ENCODE measurements around the gene ZNF521. TPM values are rescaled to one million over a fixed set of nuclear protein-coding genes. Genes with fewer than 3 reads are reported as not detected.

The ZNF521 gene
- total and polyA plus RNA-seq, 2 of the 13 experiments (the other 11 are each of a cell fraction or from before 2014, with no cell fraction given), result 0.02 TPM; not detected in 1

GRCh38 chr18:25222648-25223047, 129.3 kb downstream of the ZNF521 start:
- Histone ChIP-seq H3K27me3 (ENCODE audit: control insufficient read depth in 1 of 2, insufficient read depth in 2 of 2, low read length in 2 of 2) (peaks cover 0 to 4% of the 10 kb centered on the region in 2 experiments; a peak in 1 of 5 replicates), H3K36me3 (replicated peaks in 1 of 2; ENCODE audit: control insufficient read depth in 1 of 2, insufficient read depth in 2 of 2, low read length in 2 of 2) (no peaks in the 10 kb centered on the region), H3K27ac (ENCODE audit: extremely low read length, insufficient read depth, low read length) (no peak overlapping the region), H3K4me2 (ENCODE audit: low read depth, low read length) (no peak overlapping the region), H2AFZ (ENCODE audit: low read length) (no peak overlapping the region), H3K79me2 (ENCODE audit: insufficient read depth, low read length) (no peaks in the 10 kb centered on the region), H3K4me1 (ENCODE audit: insufficient read depth, low read length) (no peaks in the 10 kb centered on the region), H3K9me3 (ENCODE audit: low read length) (no peaks in the 10 kb centered on the region), H3K4me3 (replicated peaks in 1 of 3; ENCODE audit: insufficient read depth in 1 of 3, low read depth in 2 of 3, low read length in 3 of 3) (no peak overlapping the region), H3K9ac (ENCODE audit: insufficient read depth, low read depth, low read length) (no peak overlapping the region), H4K20me1 (ENCODE audit: insufficient read depth, low read length) (no peaks in the 10 kb centered on the region)
- intact Hi-C loops (cut with micrococcal nuclease; ENCODE audit: unreplicated experiment) (no loop called here), in situ Hi-C loops (cut with HindIII; ENCODE audit: extremely low pct_ligation_motif_present, low pct_unique_long_range_greater_than_20kb) (no loop called here)
- ChIA-PET POLR2A (no interaction called here), CTCF (ENCODE audit: low intra/inter-chr PET ratio, low total read pairs) (no interaction called here)
- WGBS (ENCODE audit: low lambda C conversion rate), result 3% methylated on average over 4 of the region's 4 CpGs
- DNase-seq (ENCODE audit: low spot score) (no peak), FAIRE-seq (no peak), ATAC-seq (no peak)
- TF ChIP-seq SRF (IDR thresholded peaks at IDR 0.05; ENCODE audit: low read depth, low read length) (no peak), PTBP1 (IDR thresholded peaks at IDR 0.05; ENCODE audit: low read depth, low read length, poor library complexity, severe bottlenecking) (no peak), NCOR1 (IDR thresholded peaks at IDR 0.05; ENCODE audit: borderline replicate concordance, low read length) (no peak), ZNF543 (CRISPR knock-in tag; IDR thresholded peaks at IDR 0.05) (no peak), CREB1 (IDR thresholded peaks at IDR 0.05) (0 out of 2 replicates have a peak, but pooled peaks have one; percentile 6), CREB1 (CRISPR knock-in tag; IDR thresholded peaks at IDR 0.05) (no peak), ATF7 (IDR thresholded peaks at IDR 0.05) (peak; percentile 70), ATF7 (CRISPR knock-in tag; IDR thresholded peaks at IDR 0.05) (no peak)
- BruUV-seq (replicated peaks), result no TSS peak

DNA sequence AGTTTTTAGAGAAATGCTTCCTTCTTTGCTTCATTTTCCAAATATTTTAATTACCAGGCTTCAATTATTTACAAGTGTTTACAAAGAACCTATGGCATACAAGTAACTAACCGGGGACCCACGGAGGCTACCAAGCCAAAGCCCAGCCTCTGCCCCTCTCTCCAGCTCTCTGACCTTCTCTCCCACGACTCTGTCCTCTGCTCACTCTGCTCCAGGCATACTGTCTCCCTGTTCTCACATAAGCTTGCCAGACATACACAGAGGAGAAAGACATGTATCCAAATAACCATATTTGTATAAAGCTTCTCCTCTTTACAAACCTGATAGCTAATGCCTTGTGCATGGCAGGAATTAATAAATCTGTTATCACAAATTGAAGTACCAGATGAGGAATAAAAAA, 141.3 kb downstream of the ZNF521 start:
- ChIA-PET CTCF (ENCODE audit: low intra/inter-chr PET ratio, low total read pairs) (no interaction called here), POLR2A (no interaction called here)
- in situ Hi-C loops (cut with HindIII; ENCODE audit: extremely low pct_ligation_motif_present, low pct_unique_long_range_greater_than_20kb), result no loop called here
- intact Hi-C loops (cut with micrococcal nuclease; ENCODE audit: unreplicated experiment), result no loop called here
- DNase-seq (ENCODE audit: low spot score) (no peak), FAIRE-seq (no peak), ATAC-seq (no peak)
- Histone ChIP-seq H3K4me1 (ENCODE audit: insufficient read depth, low read length) (no peaks in the 10 kb centered on the region), H3K4me2 (ENCODE audit: low read depth, low read length) (no peak overlapping the region), H3K27me3 (ENCODE audit: control insufficient read depth in 1 of 2, insufficient read depth in 2 of 2, low read length in 2 of 2) (no peaks in the 10 kb centered on the region), H3K36me3 (replicated peaks in 1 of 2; ENCODE audit: control insufficient read depth in 1 of 2, insufficient read depth in 2 of 2, low read length in 2 of 2) (no peaks in the 10 kb centered on the region), H3K9me3 (ENCODE audit: low read length) (no peaks in the 10 kb centered on the region), H3K79me2 (ENCODE audit: insufficient read depth, low read length) (no peaks in the 10 kb centered on the region), H3K27ac (ENCODE audit: extremely low read length, insufficient read depth, low read length) (no peak overlapping the region), H2AFZ (ENCODE audit: low read length) (no peak overlapping the region), H3K4me3 (replicated peaks in 1 of 3; ENCODE audit: insufficient read depth in 1 of 3, low read depth in 2 of 3, low read length in 3 of 3) (no peak overlapping the region), H4K20me1 (ENCODE audit: insufficient read depth, low read length) (no peaks in the 10 kb centered on the region), H3K9ac (ENCODE audit: insufficient read depth, low read depth, low read length) (no peak overlapping the region)
- no TSS peak for BruUV-seq (replicated peaks)
- 2% methylated on average over 3 of the region's 3 CpGs for WGBS (ENCODE audit: low lambda C conversion rate)
- no peak for TF ChIP-seq ZNF790 (CRISPR knock-in tag; IDR thresholded peaks at IDR 0.05; ENCODE audit: borderline replicate concordance)
- TF ChIP-seq NFKB2 (CRISPR knock-in tag; IDR thresholded peaks at IDR 0.05; ENCODE audit: borderline replicate concordance), result no peak
- TF ChIP-seq ZNF205 (CRISPR knock-in tag; IDR thresholded peaks at IDR 0.05), result no peak
- no peak for TF ChIP-seq IRF2 (CRISPR knock-in tag; IDR thresholded peaks at IDR 0.05)
- no peak for TF ChIP-seq ZNF83 (CRISPR knock-in tag; IDR thresholded peaks at IDR 0.05; ENCODE audit: borderline replicate concordance)
- TF ChIP-seq PHF20 (CRISPR knock-in tag; IDR thresholded peaks at IDR 0.05), result no peak
